GM18508 (cell line): ENCODE measurements around the gene STAT6.

Experiments
- ATAC-seq: cut with Tn5 transposase; IDR thresholded peaks from one replicate; pipeline ENCODE4 v1.9.1; 2021; ENCODE audit warnings: moderate number of reproducible peaks; ENCODE audit not compliant: insufficient read depth, unreplicated experiment

Gene STAT6

GRCh38 chr12:57106021-57106708 is 5.0 kb downstream of the STAT6 start:
- no peak for ATAC-seq

DNA sequence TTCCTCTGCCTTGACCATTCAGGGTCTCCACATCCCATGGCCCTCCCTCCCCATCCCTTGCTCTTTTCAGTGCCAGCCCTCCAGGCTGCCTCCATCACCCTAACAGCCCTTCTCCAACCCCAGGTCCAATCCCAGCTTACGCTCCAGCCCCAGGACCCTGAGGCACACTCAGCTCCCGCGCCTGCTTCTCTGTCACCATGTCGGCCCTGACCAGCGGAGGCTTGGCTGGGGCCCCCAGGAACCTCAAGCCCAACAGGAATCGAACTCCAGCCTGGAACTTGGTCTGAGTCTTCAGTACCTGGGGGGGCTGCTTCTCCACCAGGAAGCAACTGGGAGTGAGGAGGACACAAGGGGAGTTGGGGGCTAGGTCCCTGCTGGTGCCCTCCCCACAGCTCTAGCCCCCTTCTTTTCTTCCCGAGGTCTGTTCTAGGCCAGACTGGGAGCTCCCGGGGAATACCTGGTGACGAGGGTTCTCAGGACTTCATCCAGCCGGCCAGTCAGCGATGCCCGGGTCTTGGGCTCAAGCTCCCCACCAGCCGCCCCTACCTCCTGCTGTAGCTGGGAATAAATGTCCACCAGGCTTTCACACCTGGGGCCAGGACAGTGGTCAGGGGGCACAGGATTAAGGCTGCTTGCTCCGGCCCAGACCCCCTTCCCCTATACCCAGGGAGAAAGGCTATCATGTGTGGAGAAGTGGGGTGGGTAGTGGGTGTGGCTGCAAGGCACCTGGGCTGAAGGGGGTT is 6.0 kb downstream of the STAT6 start:
- ATAC-seq: no peak

GRCh38 chr12:57104292-57104910 is 6.8 kb downstream of the STAT6 start:
- ATAC-seq: no peak

GRCh38 chr12:57103856-57104255 is 7.3 kb downstream of the STAT6 start:
- ATAC-seq: no peak

DNA sequence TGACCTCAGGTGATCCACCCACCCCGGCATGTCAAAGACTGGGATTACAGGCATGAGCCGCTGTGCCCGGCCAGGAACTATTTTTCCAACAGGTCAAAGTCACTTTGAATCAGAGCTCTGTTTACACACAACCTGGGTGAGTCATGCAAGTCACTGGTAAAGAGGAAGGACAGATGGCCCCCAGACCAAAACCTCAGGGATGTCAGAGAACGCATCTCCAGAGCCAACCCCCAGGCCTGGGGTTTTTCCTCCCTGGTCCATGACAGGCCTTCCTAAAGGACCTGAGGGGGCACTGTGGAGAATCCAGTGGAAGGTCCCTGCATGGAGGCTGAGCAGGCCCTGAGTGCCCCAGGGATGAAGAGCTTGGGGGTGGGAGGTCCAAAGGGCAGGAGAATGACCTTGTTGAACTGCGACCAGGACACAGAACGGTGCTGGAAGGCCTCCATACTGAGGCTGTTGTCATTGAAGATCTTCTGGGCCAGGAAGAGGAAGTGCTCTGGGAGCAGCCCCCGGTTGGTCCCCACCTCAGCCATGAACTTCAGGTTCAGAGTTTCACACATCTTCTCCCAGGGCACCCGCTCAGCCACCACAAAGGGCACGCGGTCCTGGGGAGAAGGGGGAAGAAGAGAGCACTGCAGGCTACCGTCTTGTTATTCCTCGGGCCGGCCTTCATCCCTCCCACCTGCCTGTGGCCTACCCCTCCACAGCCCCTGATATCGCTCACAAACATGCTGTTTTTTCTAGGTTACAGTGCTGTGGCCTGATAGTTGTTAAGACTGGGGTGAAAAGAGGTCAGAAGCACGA is 9.1 kb downstream of the STAT6 start:
- ATAC-seq: no peak

DNA sequence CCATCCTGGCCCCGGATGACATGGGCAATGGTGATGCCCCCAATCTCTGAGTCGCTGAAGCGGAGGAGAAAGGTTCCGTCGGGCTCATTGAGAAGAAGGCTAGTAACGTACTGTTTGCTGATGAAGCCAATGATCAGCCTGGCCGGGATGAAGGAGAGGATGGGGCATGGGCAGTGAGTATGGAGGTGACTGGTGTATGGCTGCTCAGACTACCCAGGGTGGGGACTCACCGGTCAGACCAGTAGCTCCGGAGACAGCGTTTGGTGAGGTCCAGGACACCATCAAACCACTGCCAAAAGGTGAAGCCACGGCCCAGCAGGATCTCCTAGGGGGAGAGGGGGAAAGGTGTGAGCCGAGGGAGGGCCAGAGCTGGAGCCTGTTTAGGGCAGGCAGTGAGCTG is 11.4 kb downstream of the STAT6 start:
- ATAC-seq: no peak

DNA sequence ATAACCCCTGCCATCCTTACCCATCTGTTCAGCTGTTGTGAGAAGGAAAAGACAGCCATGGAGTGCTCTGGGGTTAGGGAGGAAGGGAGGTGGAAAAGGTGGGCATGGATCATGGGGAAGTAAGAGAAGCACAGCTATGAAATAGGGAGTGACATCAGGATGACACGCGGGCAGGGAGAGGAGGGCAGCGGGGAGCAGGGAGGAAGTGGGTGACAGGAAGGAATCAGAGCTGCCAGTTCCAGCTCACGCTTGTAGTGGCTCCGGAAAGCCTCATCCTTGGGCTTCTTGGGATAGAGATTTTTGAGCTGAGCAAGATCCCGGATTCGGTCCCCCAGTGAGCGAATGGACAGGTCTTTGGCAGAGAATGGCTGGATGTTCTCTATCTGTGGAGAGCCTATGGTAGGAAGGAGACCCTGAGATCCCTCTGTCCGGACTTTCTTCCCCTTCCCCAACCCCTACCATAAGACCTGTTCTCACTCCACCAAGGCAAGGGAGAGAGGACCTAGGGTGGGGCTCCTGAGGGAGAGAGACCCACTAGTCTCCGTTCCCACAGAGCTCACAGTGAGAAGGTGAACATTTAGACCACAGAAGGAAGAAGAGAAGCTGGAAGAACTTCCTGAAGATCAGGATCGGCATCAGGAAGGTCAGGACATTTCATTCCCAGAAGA is 12.0 kb downstream of the STAT6 start:
- ATAC-seq: no peak

DNA sequence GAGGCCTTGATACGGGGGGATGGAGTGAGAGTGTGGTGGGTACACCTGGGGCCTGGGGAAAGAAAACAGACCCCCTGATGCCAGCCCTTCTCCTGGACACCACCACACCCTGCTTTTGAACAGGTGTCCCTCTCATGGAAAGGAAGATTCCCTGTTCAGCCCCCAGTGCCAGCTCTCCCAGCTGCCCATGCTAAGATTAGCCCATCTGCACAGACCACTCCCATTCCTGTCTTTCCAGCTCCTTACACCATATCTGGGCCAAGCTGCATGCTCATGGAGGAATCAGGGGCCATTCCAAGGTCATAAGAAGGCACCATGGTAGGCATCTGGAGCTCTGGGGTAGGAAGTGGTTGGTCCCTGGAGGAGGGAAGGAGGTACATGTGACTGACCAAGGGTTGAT is 12.6 kb downstream of the STAT6 start:
- ATAC-seq: no peak

DNA sequence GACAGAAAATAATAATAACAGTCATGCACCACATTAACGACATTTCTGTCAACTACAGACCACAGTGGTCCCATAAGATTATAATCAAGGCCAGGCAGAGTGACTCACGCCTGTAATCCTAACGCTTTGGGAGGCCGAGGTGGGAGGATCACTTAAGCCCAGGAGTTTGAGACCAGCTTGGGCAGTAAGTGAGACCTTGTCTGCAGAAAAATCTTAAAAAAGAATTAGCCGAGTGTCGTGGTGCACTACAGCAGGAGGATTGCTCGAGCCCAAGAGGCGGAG is 13.7 kb downstream of the STAT6 start:
- ATAC-seq: no peak

DNA sequence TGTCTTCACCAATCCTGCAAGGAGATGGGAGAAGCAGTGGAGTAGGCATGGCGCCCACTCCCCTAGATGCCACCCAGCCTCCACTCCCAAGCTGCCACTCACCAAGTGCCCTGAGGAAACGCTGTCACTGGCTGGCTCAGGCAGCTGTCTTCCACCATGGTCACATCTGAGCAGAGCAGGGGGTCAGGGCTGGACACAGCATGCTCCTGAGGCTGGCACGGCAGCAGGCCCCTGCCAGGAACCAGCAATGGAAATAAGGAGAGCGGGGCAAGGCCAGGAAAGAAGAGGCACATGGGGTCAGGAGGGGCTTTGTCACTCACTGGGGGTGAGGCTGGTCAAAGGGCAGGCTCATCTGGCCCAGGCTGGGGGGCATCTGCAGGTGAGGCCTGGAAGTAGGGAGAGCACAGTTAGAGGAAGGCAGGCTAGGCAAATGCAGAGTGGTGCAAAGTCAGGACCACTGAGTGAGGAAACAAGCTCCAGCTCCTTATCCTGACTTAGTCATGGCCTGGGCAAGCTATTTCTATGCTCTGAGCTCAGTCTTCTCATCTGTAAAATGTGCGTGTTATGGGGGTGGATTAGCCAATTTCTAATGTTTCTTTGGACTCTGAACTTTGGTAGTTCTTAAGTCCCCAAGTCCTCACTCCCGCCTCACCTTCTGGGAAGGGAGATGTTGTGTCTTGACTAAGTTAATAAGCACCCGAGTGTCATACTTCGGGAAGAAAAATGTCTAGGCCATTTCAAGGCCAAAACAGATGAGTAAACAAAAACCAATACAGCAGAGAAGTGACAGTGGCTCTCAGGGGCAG is 14.2 kb downstream of the STAT6 start:
- ATAC-seq: no peak

- ATAC-seq: no peak
These were observed 15.0 kb downstream of the STAT6 start for GRCh38 chr12:57096099-57096572.

DNA sequence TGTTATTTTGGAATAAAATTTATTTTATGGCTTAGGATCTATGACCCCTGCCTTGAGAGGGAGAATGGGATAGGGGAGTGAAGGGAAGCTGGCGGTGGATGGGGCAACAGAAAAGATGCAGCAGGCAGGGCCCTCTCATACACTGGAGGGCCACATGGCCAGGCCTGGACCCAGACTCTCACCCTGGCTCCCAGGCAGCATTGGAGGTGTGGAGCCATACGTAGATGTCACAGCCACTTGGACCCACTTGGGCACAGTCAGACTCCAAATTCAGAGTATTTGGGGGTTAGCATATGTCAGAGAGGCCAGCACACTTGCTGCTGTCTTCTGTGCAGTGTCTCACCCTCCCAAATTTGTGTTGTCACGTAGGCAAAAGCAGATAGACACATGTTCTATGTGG is 15.7 kb downstream of the STAT6 start:
- ATAC-seq: no peak

GRCh38 chr12:57094208-57095160 is 16.7 kb downstream of the STAT6 start:
- ATAC-seq: no peak

- no peak for ATAC-seq
These were observed 17.6 kb downstream of the STAT6 start for GRCh38 chr12:57093415-57094207.

- no peak for ATAC-seq
These were observed 18.2 kb downstream of the STAT6 start for GRCh38 chr12:57092876-57093414.

DNA sequence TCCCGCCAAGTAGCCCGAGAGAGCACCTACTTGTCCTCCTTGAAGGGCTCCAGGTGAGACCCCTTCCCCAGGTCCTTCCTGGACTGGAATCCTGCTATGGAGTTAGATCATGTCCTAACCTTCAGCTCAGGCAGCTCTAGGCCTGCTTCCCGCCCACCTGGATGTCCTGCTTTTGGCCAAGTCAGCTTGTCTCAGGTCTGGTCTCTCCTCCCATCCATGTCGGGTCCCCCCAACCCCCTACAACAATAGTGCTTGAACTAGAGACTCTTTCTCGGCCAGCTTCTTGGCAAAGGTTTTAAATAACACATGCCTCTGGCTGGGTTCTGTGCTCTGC is 18.7 kb downstream of the STAT6 start:
- no peak for ATAC-seq
